Thyroid gland (tissue), 4 donors: ENCODE data around the gene PIP4K2A. TPM values are rescaled to one million over a fixed set of nuclear protein-coding genes. Genes with fewer than 3 reads are reported as not detected.

Experiments
- DNase-seq, 2 donors: peaks; one replicate each; pipeline ENCODE4 v3.0.0-alpha.2; 2019
- H3K27ac ChIP-seq, 3 donors: fragments of 200-600 bp; sonication (generic); 1 replicate in 2 of 3; 2 replicates in 1 of 3; pipeline ENCODE4 v1.5.1; 2016 to 2019; ENCODE audit warnings: mild to moderate bottlenecking in 1 of 3, moderate library complexity in 1 of 3
- H3K27me3 ChIP-seq: fragments of 200-600 bp; sonication (generic); one replicate; pipeline ENCODE4 v1.5.1; 2019
- H3K36me3 ChIP-seq, 2 donors: fragments of 200-600 bp; sonication (generic); one replicate each; pipeline ENCODE4 v1.5.1; 2016 to 2019
- H3K4me1 ChIP-seq, 2 donors: fragments of 200-600 bp; sonication (generic); one replicate each; pipeline ENCODE4 v1.5.1; 2017 to 2019
- H3K4me3 ChIP-seq, 3 donors: fragments of 200-600 bp; sonication (generic); replicated peaks in 1 of 3; 1 replicate in 2 of 3; 2 replicates in 1 of 3; pipeline ENCODE4 v1.5.1; 2016; ENCODE audit warnings: mild to moderate bottlenecking in 1 of 3
- H3K9me3 ChIP-seq: fragments of 200-600 bp; sonication (generic); one replicate; pipeline ENCODE4 v1.5.1; 2017
- CTCF ChIP-seq, 6 experiments: fragments of 200-600 bp in 3 of 6; fragments of 450-650 bp in 3 of 6; sonication (generic) in 3 of 6; IDR thresholded peaks; one replicate each; pipeline ENCODE4 v1.5.1; 2016 to 2019; ENCODE audit warnings: antibody characterized with exemption in 6 of 6, mild to moderate bottlenecking in 2 of 6, inconsistent platforms in 1 of 6, moderate library complexity in 1 of 6
- POLR2A ChIP-seq, 2 donors: fragments of 450-650 bp; IDR thresholded peaks; one replicate each; pipeline ENCODE4 v1.6.1; 2017; ENCODE audit warnings: antibody characterized with exemption in 2 of 2, mild to moderate bottlenecking in 2 of 2, moderate library complexity in 1 of 2
- WGBS, 2 donors: methylation state at CpG; one replicate each; pipeline ENCODE4 v1.1.5; 2017; 5-methylcytosine and 5-hydroxymethylcytosine counted together
- intact Hi-C: fragments of 100-400 bp; cut with DNase I; formaldehyde crosslinking; loops from one replicate; pipeline ENCODE4 v1.15.1; 2023
- total RNA-seq, 4 donors: library from RNA; depleted of rRNA; stranded (reverse); fragments of >200 nt; gene quantifications; one replicate each; pipeline ENCODE4 v1.2.3, GENCODE V29; 2016

Gene PIP4K2A
- total RNA-seq, 4 donors from 2014 or later = 16.5 to 23.2 (median 19.3) TPM

GRCh38 chr10:22672319-22673090, 41.9 kb downstream of the PIP4K2A start:
- no peak for DNase-seq
- 77 to 86% methylated on average over 7 of the region's 7 CpGs for WGBS, 2 donors
- H3K4me1 ChIP-seq = peaks cover 0 to 11% of the 10 kb centered on the region in 2 donors
- no peak overlapping the region for H3K4me3 ChIP-seq
- TF ChIP-seq CTCF (IDR thresholded peaks at IDR 0.05) = no peak
- no peak for TF ChIP-seq POLR2A (IDR thresholded peaks at IDR 0.05)
- no peak overlapping the region for H3K27ac ChIP-seq
- no peaks in the 10 kb centered on the region for H3K36me3 ChIP-seq
- no peaks in the 10 kb centered on the region for H3K27me3 ChIP-seq
- H3K9me3 ChIP-seq = no peaks in the 10 kb centered on the region
- intact Hi-C loops = no loop called here

DNA sequence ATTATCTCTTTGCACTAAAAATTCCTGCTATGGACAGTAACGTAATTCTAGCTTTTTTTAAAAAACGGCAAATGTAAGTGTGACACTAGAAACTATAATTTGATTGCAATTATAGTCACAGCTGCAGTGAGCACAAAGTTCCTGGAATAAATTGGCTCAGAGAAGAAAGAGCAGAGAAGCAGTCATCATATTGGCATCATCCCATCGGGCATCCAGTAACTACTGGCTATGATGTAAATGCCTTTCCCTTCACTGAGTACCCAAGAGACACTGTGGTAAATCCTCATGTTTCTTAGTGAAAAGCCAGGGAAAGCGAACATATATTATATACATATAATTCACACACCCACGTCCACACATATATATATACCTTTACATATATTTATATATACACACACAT, 43.6 kb downstream of the PIP4K2A start:
- no peak overlapping the region for H3K4me3 ChIP-seq
- intact Hi-C loops = no loop called here
- H3K4me1 ChIP-seq = peaks cover 0 to 19% of the 10 kb centered on the region in 2 donors
- DNase-seq = no peak
- H3K27me3 ChIP-seq = no peaks in the 10 kb centered on the region
- no peaks in the 10 kb centered on the region for H3K9me3 ChIP-seq
- no peak for TF ChIP-seq CTCF (IDR thresholded peaks at IDR 0.05)
- no peak for TF ChIP-seq POLR2A (IDR thresholded peaks at IDR 0.05)
- H3K36me3 ChIP-seq = no peaks in the 10 kb centered on the region
- no peak overlapping the region for H3K27ac ChIP-seq
- WGBS, 2 donors = 79 to 90% methylated on average over 5 of the region's 5 CpGs

GRCh38 chr10:22669163-22669711, 45.1 kb downstream of the PIP4K2A start:
- H3K4me3 ChIP-seq = no peak overlapping the region
- no peak for TF ChIP-seq POLR2A (IDR thresholded peaks at IDR 0.05)
- TF ChIP-seq CTCF (IDR thresholded peaks at IDR 0.05) = no peak
- H3K9me3 ChIP-seq = no peaks in the 10 kb centered on the region
- H3K27me3 ChIP-seq = no peaks in the 10 kb centered on the region
- no peak for DNase-seq
- H3K4me1 ChIP-seq = peaks cover 0 to 16% of the 10 kb centered on the region in 2 donors
- no peak overlapping the region for H3K27ac ChIP-seq
- intact Hi-C loops = no loop called here
- no peaks in the 10 kb centered on the region for H3K36me3 ChIP-seq
- WGBS, 2 donors = 89 to 91% methylated on average over 13 of the region's 13 CpGs

GRCh38 chr10:22667093-22667480, 47.3 kb downstream of the PIP4K2A start:
- no peaks in the 10 kb centered on the region for H3K9me3 ChIP-seq
- TF ChIP-seq POLR2A (IDR thresholded peaks at IDR 0.05) = no peak
- TF ChIP-seq CTCF (IDR thresholded peaks at IDR 0.05) = no peak

More at GRCh38 chr10:22667093-22667480, 47.3 kb downstream of the PIP4K2A start:
- H3K36me3 ChIP-seq = no peaks in the 10 kb centered on the region
- H3K27ac ChIP-seq = no peak overlapping the region
- H3K27me3 ChIP-seq = no peaks in the 10 kb centered on the region
- intact Hi-C loops = no loop called here
- H3K4me1 ChIP-seq = peaks cover 0 to 11% of the 10 kb centered on the region in 2 donors
- DNase-seq = no peak
- no peak overlapping the region for H3K4me3 ChIP-seq
- 91 to 92% methylated on average over 2 of the region's 2 CpGs for WGBS, 2 donors
